Activated gamma-delta T cell treated with Interleukin-2 at 50 U/mL for 16 hours (primary cell): Measurements from ENCODE around the gene CD82.
"Not testable (repeated sequence)": the region's sequence is repeated elsewhere in the genome, so short reads cannot be mapped to it uniquely, and the experiment has no call there.

Source experiments
- DNase-seq: peaks from one replicate; pipeline ENCODE4 v3.0.0-alpha.2; 2020

Gene CD82

GRCh38 chr11:44535191-44535980, 30.1 kb upstream of the CD82 start:
- no peak for DNase-seq

DNA sequence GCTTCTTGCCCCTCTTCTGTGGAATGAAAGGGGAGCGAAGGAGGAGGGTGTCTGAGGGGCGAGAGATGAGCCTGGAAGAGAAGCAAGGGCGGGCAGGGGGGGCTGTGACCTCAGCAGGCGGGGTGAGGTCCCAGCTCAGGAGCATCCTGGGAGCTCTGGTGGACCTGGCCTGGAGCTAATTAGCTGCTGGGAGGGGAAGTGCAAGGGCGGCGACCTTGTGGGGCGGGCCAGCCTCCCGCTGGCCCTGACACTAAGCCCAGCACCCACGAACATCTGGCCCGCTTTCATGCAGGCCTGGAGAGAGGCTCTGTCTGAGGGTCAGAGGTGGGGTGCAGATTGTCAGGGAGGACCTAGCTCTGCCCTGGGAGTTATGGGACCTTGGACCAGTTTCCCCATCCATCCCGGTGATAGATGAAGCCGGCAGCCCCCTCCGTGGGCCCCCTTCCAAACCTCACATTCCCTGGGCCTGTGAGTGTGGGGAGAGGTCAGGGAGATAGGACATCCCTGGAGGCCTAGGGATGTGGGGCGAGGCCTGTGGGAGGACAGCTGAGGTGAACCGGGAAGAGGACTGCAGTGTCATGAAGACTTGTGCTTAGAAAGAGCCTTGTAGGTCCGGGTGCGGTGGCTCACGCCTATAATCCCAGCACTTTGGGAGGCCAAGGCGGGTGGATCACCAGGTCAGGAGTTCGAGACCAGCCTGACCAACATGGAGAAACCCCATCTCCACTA, 28.5 kb upstream of the CD82 start:
- no peak for DNase-seq

DNA sequence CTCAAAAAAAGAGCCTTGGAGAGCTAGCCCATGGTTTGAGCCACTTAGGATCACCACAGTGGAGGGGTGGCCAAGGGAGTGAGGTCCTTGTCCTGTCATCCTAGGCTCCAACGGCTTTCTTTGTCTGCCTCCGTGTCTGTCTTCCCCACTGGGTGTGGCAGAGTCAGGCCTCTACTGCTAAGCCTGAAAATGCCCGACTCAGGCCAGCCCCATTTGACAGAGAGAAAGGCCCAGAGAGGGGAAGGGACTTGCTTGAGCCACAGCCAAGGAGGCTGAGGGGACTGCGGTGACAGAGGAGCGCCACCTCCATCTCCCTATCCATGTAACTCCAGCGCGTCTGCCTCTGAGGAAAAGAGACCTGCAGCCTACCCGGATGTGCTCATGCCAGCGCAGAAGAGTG, 27.8 kb upstream of the CD82 start:
- no peak for DNase-seq

DNA sequence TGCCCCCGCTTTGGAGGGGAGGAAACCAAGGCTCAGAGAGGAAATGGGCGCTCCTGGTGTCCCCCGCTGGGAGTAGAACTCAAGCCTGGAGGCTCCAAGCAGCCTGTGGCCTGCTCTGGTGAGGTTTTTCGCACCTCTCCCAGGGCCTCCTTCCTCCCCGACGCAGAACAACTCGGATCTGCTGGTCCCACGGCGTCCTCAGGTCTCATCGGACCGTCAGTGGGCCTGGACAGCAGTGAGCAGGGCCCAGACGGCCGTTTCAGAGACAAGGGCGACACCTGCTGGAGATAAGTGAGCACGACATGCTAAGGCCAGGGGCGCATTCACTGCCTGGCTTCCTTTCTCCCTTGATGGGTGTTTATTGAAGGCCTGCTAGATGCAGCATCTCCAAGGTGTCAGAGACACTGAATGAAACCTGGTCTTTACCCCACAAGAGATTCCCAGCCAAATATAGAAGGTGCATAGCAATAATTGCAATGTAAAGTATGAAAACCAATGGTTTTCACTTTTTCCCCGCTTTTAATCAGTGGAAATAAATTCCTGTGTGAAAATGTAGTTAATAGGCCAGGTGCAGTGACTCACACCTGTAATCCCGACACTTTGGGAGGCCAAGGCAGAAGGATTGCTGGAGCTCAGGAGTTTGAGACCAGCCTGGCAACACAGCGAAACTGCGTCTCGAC, 26.9 kb upstream of the CD82 start:
- DNase-seq: peak; percentile 66

GRCh38 chr11:44539971-44540370, 25.5 kb upstream of the CD82 start:
- DNase-seq: no peak

- no peak for DNase-seq
These were observed 24.8 kb upstream of the CD82 start for GRCh38 chr11:44540667-44541066.

DNA sequence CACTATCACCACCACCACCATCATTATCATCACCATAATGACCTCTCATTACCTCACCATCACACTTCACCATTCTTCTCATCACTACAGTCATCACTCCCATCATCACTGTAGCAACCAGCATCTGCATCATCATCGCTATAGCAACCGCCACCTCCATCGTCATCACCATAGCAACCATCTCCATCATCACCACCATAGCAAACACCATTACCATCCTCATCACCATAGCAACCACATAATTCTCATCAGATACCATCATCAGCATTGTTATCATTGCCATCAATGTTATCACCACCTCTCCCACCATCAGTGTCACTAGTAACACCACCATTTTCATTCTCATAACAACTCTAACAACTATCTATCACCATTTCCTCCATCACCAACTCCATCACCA, 23.1 kb upstream of the CD82 start:
- no peak for DNase-seq

- not testable (repeated sequence) for DNase-seq
These were observed 18.5 kb upstream of the CD82 start for GRCh38 chr11:44546984-44547383.

GRCh38 chr11:44547534-44547933, 17.9 kb upstream of the CD82 start:
- DNase-seq: not testable (repeated sequence)

DNA sequence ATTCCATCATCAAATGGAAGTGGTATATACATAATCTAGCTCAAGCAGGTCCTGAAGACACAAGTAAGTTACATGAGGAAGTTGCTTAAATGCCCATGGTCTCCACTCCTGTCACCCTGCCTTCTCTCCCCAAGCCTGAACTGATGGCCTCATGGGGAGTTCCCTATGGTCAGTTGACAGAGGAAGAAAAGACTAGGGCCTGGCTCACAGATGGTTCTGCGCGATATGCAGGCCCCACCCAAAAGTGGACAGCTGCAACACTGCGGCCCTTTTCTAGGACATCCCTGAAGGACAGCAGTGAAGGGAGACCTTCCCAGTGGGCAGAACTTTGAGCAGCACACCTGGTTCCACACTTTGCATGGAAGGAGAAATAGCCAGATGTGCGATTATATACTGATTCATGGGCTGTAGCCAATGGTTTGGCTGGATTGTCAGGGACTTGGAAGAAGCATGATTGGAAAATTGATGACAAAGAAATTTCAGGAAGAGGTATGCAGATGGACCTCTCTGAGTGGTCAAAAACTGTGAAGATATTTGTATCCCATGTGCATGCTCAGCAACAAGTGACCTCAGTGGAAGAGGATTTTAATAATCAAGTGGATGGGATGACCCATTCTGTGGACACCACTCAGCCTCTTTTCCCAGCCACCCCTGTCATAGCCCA, 17.3 kb upstream of the CD82 start:
- DNase-seq: no peak

- not testable (repeated sequence) for DNase-seq
These were observed 16.3 kb upstream of the CD82 start for GRCh38 chr11:44548961-44549749.

GRCh38 chr11:44550123-44550522, 15.3 kb upstream of the CD82 start:
- no peak for DNase-seq

DNA sequence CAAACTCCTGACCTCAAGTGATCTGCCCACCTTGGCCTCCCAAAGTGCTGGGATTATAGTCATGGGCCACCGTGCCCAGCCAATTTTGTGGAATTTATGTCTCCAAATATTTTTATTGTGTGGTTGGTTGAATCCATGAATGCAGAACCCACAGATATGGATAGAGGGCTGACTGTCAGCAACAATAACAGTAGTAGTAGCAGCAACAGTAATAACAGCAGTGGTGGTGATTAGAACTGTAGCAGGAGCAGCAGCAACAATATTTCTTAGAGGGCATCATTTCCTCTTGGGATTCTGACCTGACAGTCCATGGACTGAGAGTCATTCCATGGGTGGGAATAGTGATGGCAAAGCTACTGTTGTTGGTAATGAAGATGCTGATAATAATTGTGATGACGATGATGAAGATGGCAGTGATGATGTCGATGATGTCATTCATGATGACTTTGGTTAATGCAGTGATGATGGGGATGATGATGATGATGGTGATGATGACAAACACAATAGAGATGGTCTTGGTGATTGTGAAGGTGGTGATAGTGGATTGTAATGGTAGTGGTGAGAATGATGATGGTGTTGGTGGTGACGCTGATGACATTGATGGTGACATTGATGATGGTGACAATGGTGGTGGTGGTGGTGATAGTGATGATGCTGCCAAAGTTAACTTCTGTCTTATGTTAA, 13.9 kb upstream of the CD82 start:
- no peak for DNase-seq

GRCh38 chr11:44555031-44555800, 10.2 kb upstream of the CD82 start:
- no peak for DNase-seq

- DNase-seq: peak; percentile 64
These were observed 8.6 kb upstream of the CD82 start for GRCh38 chr11:44556735-44557409.

DNA sequence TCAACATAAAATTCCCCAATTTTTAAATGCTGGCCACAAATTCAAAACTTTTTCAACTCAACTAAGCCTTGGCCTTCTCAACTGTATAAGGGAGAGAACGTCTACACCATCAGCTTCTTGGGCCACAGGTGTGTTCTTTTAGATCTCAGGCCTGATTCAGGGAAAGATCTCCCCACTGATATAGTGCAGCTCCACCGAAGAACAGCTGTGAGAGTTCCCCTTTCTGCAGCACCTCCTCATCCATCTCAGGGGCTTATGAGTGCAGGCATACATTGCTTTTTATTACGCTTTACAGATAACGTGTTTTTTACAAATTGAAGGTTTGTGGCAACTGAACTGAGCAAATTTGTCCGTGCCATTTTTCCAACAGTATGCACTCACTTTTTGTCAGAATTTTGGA, 8.0 kb upstream of the CD82 start:
- DNase-seq: no peak

DNA sequence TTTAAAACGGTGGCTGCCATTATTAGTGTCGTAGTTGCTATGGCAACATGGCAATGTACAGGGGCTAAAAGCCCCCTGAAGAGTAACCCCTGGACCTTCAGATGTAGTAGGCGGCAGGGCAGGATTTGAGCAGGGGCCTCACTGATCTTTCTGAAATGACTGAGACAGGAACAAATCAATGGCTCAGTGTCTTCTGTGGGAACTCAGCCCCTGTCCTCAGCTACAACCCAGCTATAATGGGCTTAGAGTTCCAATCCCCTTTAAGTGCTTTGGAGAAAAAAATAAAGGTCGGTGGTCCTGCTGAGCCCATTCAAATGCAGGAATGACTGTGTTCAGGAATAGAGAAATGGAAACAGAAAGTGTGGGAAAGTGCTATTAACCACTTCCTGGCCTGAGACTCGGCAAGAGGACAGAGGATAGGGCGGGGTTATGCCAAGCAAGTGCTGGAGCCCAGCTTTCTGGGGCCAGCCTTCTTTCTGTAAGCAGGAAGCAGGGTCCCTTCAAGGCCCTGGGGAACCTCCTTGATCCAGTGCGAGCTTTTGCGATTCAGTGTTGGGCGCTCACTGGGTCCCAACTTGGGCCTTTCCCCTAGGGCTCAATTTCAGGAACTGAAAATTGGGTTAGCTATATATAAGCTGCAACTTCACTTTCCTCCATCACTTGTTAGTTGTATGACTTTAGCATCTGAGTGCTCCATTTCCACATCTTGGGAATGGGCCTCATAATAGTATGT, 6.1 kb upstream of the CD82 start:
- no peak for DNase-seq

DNA sequence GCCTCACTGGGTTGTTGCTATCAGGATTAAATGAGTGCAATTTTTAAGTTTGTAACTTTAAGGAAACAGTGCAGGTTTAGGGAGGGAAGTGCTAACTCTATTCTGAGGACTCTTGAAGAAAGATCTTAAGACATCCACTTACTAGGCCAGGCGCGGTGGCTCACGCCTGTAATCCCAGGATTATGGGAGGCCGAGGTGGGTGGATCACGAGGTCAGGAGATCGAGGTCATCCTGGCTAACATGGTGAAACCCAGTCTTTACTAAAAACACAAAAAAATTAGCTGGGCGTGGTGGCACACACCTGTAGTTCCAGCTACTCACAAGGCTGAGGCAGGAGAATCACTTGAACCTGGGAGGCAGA, 5.5 kb upstream of the CD82 start:
- DNase-seq: not testable (repeated sequence)

GRCh38 chr11:44561275-44561805, 4.1 kb upstream of the CD82 start:
- no peak for DNase-seq
